KBM-7 (cell line): ENCODE results near the gene RSU1.

Experiments used
- DNase-seq: peaks from one replicate; pipeline ENCODE4 v3.0.0-alpha.2; 2015
- in situ Hi-C: fragments of 300-500 bp; cut with MboI; formaldehyde crosslinking; loops from 2 replicates; pipeline ENCODE4 v1.14.3; 2020; ENCODE audit warnings: low sequenced_read_pairs, low pct_unique_long_range_greater_than_20kb, mixed read lengths

RSU1 gene

GRCh38 chr10:16794005-16794404 lies 23.2 kb downstream of the RSU1 start:
- no peak for DNase-seq
- in situ Hi-C loops: no loop called here

- in situ Hi-C loops: no loop called here
- DNase-seq: no peak
Measured at GRCh38 chr10:16792675-16793074, 24.5 kb downstream of the RSU1 start.

- in situ Hi-C loops: no loop called here
- DNase-seq: no peak
Measured at GRCh38 chr10:16789765-16790164, 27.5 kb downstream of the RSU1 start.

- in situ Hi-C loops: no loop called here
Measured at GRCh38 chr10:16789261-16789660, 28.0 kb downstream of the RSU1 start.

GRCh38 chr10:16788778-16789177 lies 28.4 kb downstream of the RSU1 start:
- in situ Hi-C loops: no loop called here

More at GRCh38 chr10:16789261-16789660, 28.0 kb downstream of the RSU1 start:
- no peak for DNase-seq

GRCh38 chr10:16788125-16788524 lies 29.1 kb downstream of the RSU1 start:
- DNase-seq: no peak
- in situ Hi-C loops: no loop called here

More at GRCh38 chr10:16788778-16789177, 28.4 kb downstream of the RSU1 start:
- no peak for DNase-seq

GRCh38 chr10:16787361-16787791 lies 29.8 kb downstream of the RSU1 start:
- no peak for DNase-seq
- in situ Hi-C loops: no loop called here

GRCh38 chr10:16780338-16780880 lies 36.8 kb downstream of the RSU1 start:
- no peak for DNase-seq
- in situ Hi-C loops: no loop called here

GRCh38 chr10:16779384-16779915 lies 37.8 kb downstream of the RSU1 start:
- no peak for DNase-seq
- in situ Hi-C loops: no loop called here

- DNase-seq: peak; percentile 77
- in situ Hi-C loops: no loop called here
Measured at GRCh38 chr10:16777473-16778370, 39.5 kb downstream of the RSU1 start.

GRCh38 chr10:16776896-16777295 lies 40.3 kb downstream of the RSU1 start:
- in situ Hi-C loops: no loop called here

GRCh38 chr10:16773334-16773733 lies 43.9 kb downstream of the RSU1 start:
- in situ Hi-C loops: no loop called here
- no peak for DNase-seq

More at GRCh38 chr10:16776896-16777295, 40.3 kb downstream of the RSU1 start:
- DNase-seq: no peak

- in situ Hi-C loops: no loop called here
- peak; percentile 10 for DNase-seq
Measured at GRCh38 chr10:16770670-16771069, 46.6 kb downstream of the RSU1 start.

- in situ Hi-C loops: no loop called here
- DNase-seq: no peak
Measured at GRCh38 chr10:16770141-16770540, 47.1 kb downstream of the RSU1 start.

GRCh38 chr10:16769331-16769730 lies 47.9 kb downstream of the RSU1 start:
- no peak for DNase-seq
- in situ Hi-C loops: no loop called here

- in situ Hi-C loops: no loop called here
- DNase-seq: no peak
Measured at GRCh38 chr10:16768702-16769101, 48.5 kb downstream of the RSU1 start.

- in situ Hi-C loops: no loop called here
- DNase-seq: no peak
Measured at GRCh38 chr10:16765509-16766375, 51.5 kb downstream of the RSU1 start.

GRCh38 chr10:16761300-16761699 lies 55.9 kb downstream of the RSU1 start:
- DNase-seq: no peak
- in situ Hi-C loops: no loop called here

GRCh38 chr10:16756561-16757221 lies 60.5 kb downstream of the RSU1 start:
- no peak for DNase-seq
- in situ Hi-C loops: no loop called here
